ENCODE data around the gene HSF4. TPM values are rescaled to one million over a fixed set of nuclear protein-coding genes. Genes with fewer than 3 reads are reported as not detected.
"Not testable (repeated sequence)": the region's sequence is repeated elsewhere in the genome, so short reads cannot be mapped to it uniquely, and the experiment has no call there.

HSF4 gene
- total RNA-seq, 1 donor from 2014 or later: 54.3 TPM

DNA sequence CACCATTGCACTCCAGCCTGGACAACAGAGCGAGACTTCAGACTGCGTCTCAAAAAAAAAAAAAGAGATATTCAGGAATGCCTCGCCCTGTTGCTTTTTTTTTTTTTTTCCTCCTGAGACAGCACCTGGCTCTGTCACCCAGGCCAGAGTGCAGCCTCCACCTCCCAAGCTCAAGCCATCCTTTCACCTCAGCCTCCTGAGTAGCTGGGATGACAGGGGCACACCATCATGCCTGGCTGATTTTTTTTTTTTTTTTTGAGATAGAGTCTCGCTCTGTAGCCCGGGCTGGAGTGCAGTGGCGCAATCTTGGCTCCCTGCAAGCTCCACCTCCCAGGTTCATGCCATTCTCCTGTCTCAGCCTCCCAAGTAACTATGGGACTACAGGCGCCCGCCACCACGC, 46.8 kb upstream of the HSF4 start:
- no peaks in the 10 kb centered on the region for H3K27me3 ChIP-seq
- peaks cover 13% of the 10 kb centered on the region for H3K4me1 ChIP-seq
- no peak overlapping the region for H3K4me3 ChIP-seq
- intact Hi-C loops (cut with DNase I): no loop called here
- TF ChIP-seq POLR2AphosphoS5 (IDR thresholded peaks at IDR 0.05; ENCODE audit: insufficient read depth in 1 of 2, low read depth in 1 of 2) (no peak), POLR2A (IDR thresholded peaks at IDR 0.05) (no peak)
- TF ChIP-seq, protein P1, sequence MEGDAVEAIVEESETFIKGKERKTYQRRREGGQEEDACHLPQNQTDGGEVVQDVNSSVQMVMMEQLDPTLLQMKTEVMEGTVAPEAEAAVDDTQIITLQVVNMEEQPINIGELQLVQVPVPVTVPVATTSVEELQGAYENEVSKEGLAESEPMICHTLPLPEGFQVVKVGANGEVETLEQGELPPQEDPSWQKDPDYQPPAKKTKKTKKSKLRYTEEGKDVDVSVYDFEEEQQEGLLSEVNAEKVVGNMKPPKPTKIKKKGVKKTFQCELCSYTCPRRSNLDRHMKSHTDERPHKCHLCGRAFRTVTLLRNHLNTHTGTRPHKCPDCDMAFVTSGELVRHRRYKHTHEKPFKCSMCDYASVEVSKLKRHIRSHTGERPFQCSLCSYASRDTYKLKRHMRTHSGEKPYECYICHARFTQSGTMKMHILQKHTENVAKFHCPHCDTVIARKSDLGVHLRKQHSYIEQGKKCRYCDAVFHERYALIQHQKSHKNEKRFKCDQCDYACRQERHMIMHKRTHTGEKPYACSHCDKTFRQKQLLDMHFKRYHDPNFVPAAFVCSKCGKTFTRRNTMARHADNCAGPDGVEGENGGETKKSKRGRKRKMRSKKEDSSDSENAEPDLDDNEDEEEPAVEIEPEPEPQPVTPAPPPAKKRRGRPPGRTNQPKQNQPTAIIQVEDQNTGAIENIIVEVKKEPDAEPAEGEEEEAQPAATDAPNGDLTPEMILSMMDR (IDR thresholded peaks at IDR 0.05): no peak
- H3K36me3 ChIP-seq: peaks cover 0 to 26% of the 10 kb centered on the region in 2 donors
- no peaks in the 10 kb centered on the region for H3K9me3 ChIP-seq
- no peak overlapping the region for H3K27ac ChIP-seq
- DNase-seq (ENCODE audit: extremely low spot score in 2 of 2): no peak

DNA sequence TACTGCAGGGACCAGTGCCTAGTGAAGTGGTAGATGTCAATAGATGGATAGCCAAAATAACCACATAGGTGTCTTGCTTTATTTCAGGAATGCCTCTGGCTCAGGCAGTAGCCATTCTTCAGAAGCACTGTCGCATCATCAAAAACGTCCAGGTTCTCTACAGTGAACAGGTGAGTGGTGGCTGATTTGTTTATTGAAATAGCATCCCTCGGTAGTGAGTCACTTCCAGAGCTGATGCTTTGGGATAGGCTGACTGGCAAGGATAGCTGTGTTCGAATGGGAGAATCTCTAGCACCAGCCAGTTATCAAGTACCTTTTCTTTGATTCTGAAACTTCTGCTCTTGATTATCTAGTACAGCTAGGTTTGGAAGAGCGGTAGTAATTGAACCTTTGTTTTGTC, 44.5 kb upstream of the HSF4 start:
- Histone ChIP-seq H3K27ac (no peak overlapping the region), H3K4me1 (no peaks in the 10 kb centered on the region), H3K9me3 (no peaks in the 10 kb centered on the region), H3K27me3 (no peaks in the 10 kb centered on the region), H3K4me3 (no peak overlapping the region), H3K36me3 (peaks cover 0 to 42% of the 10 kb centered on the region in 2 donors)
- DNase-seq (ENCODE audit: extremely low spot score in 2 of 2): no peak
- intact Hi-C loops (cut with DNase I): no loop called here
- TF ChIP-seq POLR2AphosphoS5 (IDR thresholded peaks at IDR 0.05; ENCODE audit: insufficient read depth in 1 of 2, low read depth in 1 of 2) (no peak), POLR2A (IDR thresholded peaks at IDR 0.05) (no peak)
- TF ChIP-seq, protein P1 (IDR thresholded peaks at IDR 0.05): no peak

DNA sequence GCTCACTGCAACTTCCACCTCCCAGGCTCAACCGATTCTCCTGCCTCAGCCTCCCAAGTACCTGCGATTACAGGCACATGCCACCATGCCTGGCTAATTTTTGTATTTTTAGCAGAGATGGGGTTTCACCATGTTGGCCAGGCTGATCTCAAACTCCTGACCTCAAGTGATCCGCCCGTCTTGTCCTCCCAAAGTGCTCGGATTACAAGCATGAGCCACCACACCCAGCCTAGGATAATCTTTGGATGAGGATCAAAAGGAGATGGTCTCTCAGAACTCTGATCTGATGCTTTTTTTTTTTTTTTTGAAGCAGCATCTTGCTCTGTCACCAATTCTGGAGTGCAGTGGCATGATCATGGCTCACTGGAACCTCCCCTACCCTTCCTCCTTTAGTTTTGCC, 41.7 kb upstream of the HSF4 start:
- H3K4me3 ChIP-seq; H3K27ac ChIP-seq; H3K4me1 ChIP-seq; DNase-seq (ENCODE audit: extremely low spot score in 2 of 2); intact Hi-C loops (cut with DNase I); H3K9me3 ChIP-seq; H3K27me3 ChIP-seq: not testable (repeated sequence)
- H3K36me3 ChIP-seq: peaks cover 0 to 57% of the 10 kb centered on the region in 2 donors

DNA sequence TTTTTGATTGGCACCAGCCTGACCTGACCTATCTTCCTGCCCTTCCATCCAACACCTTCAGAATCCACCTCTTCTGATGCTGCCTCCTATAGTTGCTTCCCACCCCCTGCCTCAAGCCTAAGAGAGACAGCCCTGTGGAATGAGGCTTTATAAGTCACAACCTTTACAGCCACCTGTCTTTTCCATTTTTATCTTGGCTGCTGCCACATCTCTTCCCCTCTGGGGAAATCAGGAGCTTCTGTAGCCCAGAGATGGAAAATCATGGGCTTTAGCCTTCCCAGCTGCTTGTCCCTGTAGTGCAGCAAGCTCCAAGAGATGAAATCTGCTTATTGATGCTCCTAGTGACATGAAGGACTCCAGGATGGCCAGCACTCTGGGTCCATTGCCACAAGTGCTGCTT, 36.1 kb upstream of the HSF4 start:
- intact Hi-C loops (cut with DNase I): no loop called here
- Histone ChIP-seq H3K27me3 (no peaks in the 10 kb centered on the region), H3K27ac (no peak overlapping the region), H3K4me3 (no peak overlapping the region), H3K36me3 (peaks cover 0 to 47% of the 10 kb centered on the region in 2 donors), H3K9me3 (no peaks in the 10 kb centered on the region), H3K4me1 (no peaks in the 10 kb centered on the region)
- no peak for TF ChIP-seq POLR2AphosphoS5 (IDR thresholded peaks at IDR 0.05; ENCODE audit: insufficient read depth in 1 of 2, low read depth in 1 of 2)
- no peak for TF ChIP-seq POLR2A (IDR thresholded peaks at IDR 0.05)
- TF ChIP-seq, protein P1 (IDR thresholded peaks at IDR 0.05): no peak
- no peak for DNase-seq (ENCODE audit: extremely low spot score in 2 of 2)

DNA sequence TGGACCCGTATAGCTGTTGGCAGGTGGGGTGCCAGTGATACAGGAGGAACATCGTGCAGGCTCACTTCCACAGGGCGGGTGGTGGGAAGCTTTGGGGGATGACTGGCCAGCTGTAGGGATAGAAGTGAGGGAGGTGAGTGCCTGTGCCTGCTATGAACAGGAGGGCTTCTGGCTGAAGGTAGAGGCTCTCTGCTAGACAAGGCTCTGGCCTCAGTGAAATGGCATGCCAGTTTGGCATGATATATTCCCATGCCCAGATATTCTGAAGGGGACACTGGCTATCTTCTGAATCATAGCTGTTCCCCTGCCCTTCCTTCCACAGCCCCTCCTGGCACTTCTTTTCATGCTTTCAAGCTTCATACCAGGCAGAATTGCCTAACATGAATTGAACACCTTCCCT, 35.7 kb upstream of the HSF4 start:
- TF ChIP-seq POLR2AphosphoS5 (IDR thresholded peaks at IDR 0.05; ENCODE audit: insufficient read depth in 1 of 2, low read depth in 1 of 2): no peak
- TF ChIP-seq, protein P1 (IDR thresholded peaks at IDR 0.05): no peak
- no peak for TF ChIP-seq POLR2A (IDR thresholded peaks at IDR 0.05)
- intact Hi-C loops (cut with DNase I): no loop called here
- Histone ChIP-seq H3K27me3 (no peaks in the 10 kb centered on the region), H3K27ac (no peak overlapping the region), H3K4me3 (no peak overlapping the region), H3K4me1 (no peaks in the 10 kb centered on the region), H3K36me3 (peaks cover 0 to 47% of the 10 kb centered on the region in 2 donors), H3K9me3 (no peaks in the 10 kb centered on the region)
- no peak for DNase-seq (ENCODE audit: extremely low spot score in 2 of 2)

DNA sequence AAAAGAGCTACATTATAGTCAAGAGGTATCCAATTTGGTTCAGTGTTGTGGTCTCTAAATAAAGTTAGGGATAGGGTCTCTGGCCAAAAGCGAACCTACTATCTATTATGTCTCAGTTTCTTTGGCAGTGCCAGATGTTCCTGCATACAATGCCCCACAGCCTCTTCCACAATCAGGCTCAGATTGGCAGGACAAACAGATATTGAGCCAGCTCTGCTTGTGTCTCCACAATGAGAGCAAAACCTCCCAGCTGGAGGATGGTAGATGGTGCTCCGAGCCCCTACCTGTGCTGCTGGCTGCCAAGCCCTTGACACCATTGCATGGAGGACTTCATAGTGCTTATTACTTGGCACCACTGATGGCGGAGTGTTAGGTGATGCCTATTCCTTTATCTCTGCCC, 35.1 kb upstream of the HSF4 start:
- intact Hi-C loops (cut with DNase I): no loop called here
- no peak overlapping the region for H3K4me3 ChIP-seq
- H3K27ac ChIP-seq: no peak overlapping the region
- TF ChIP-seq POLR2AphosphoS5 (IDR thresholded peaks at IDR 0.05; ENCODE audit: insufficient read depth in 1 of 2, low read depth in 1 of 2) (no peak), POLR2A (IDR thresholded peaks at IDR 0.05) (no peak)
- TF ChIP-seq, protein P1 (IDR thresholded peaks at IDR 0.05): no peak
- H3K4me1 ChIP-seq: no peaks in the 10 kb centered on the region
- no peaks in the 10 kb centered on the region for H3K27me3 ChIP-seq
- DNase-seq (ENCODE audit: extremely low spot score in 2 of 2): no peak
- H3K9me3 ChIP-seq: no peaks in the 10 kb centered on the region
- H3K36me3 ChIP-seq: peaks cover 0 to 49% of the 10 kb centered on the region in 2 donors
